DND-41 (cell line): ENCODE measurements around the gene BCL3.
"Not testable (repeated sequence)": the region's sequence is repeated elsewhere in the genome, so short reads cannot be mapped to it uniquely, and the experiment has no call there.

Experiments used
- ATAC-seq: fragments of 200-7000 bp; cut with Tn5 transposase; 3 replicates; pipeline ENCODE4 v1.9.1; 2021; ENCODE audit warnings: low read depth; ENCODE audit not compliant: insufficient read depth
- DNase-seq: peaks from one replicate; pipeline ENCODE4 v3.0.0-alpha.2; 2020
- H2AFZ ChIP-seq: 2 replicates; pipeline ENCODE4 v1.6.0; 2012; ENCODE audit warnings: low read depth, low read length
- H3K27ac ChIP-seq: 2 replicates; pipeline ENCODE4 v1.5.1; 2012; ENCODE audit warnings: low read length, inconsistent platforms
- H3K27me3 ChIP-seq: fragments of 200-600 bp; sonication (generic); 2 replicates; pipeline ENCODE4 v1.6.0; 2012; ENCODE audit warnings: low read length, mild to moderate bottlenecking, inconsistent platforms; ENCODE audit not compliant: insufficient read depth, poor library complexity
- H3K36me3 ChIP-seq: 2 replicates; pipeline ENCODE4 v1.5.1; 2012; ENCODE audit warnings: low read length, inconsistent platforms; ENCODE audit not compliant: insufficient read depth
- H3K4me1 ChIP-seq: 2 replicates; pipeline ENCODE4 v1.5.1; 2012; ENCODE audit warnings: mild to moderate bottlenecking, low read length; ENCODE audit not compliant: insufficient read depth
- H3K4me2 ChIP-seq: 2 replicates; pipeline ENCODE4 v1.6.0; 2012; ENCODE audit warnings: mild to moderate bottlenecking, moderate library complexity, low read length, inconsistent platforms; ENCODE audit not compliant: insufficient read depth
- H3K4me3 ChIP-seq, 2 experiments: fragments of 200-600 bp in 1 of 2; shearing (Covaris generic) in 1 of 2; 2 replicates each; pipeline ENCODE4 v1.5.1; 2012 to 2016; ENCODE audit warnings: inconsistent platforms in 2 of 2, low read length in 2 of 2, mild to moderate bottlenecking in 2 of 2, low read depth in 1 of 2, moderate library complexity in 1 of 2
- H3K79me2 ChIP-seq: 2 replicates; pipeline ENCODE4 v1.6.0; 2012; ENCODE audit warnings: low read length, inconsistent platforms; ENCODE audit not compliant: insufficient read depth
- H3K9ac ChIP-seq: 2 replicates; pipeline ENCODE4 v1.6.0; 2012; ENCODE audit warnings: low read depth, mild to moderate bottlenecking, inconsistent platforms, low read length, moderate library complexity
- H3K9me3 ChIP-seq: 2 replicates; pipeline ENCODE4 v1.5.1; 2012; ENCODE audit warnings: low read length, moderate library complexity, mild to moderate bottlenecking, inconsistent platforms; ENCODE audit not compliant: insufficient read depth, severe bottlenecking
- H4K20me1 ChIP-seq: 2 replicates; pipeline ENCODE4 v1.6.0; 2012; ENCODE audit warnings: low read length; ENCODE audit not compliant: insufficient read depth
- EZH2 ChIP-seq: IDR thresholded peaks from 3 replicates; pipeline ENCODE4 v1.6.1; 2012; ENCODE audit warnings: borderline replicate concordance, low read depth, mild to moderate bottlenecking, moderate library complexity, low read length, inconsistent platforms; ENCODE audit not compliant: severe bottlenecking
- TF ChIP-seq, protein P1 (sequence below): IDR thresholded peaks from 2 replicates; pipeline ENCODE4 v1.5.1; 2012; ENCODE audit warnings: borderline replicate concordance, low read length, moderate library complexity, mild to moderate bottlenecking; ENCODE audit not compliant: poor library complexity, severe bottlenecking; ENCODE audit errors: extremely low read depth

The BCL3 gene

DNA sequence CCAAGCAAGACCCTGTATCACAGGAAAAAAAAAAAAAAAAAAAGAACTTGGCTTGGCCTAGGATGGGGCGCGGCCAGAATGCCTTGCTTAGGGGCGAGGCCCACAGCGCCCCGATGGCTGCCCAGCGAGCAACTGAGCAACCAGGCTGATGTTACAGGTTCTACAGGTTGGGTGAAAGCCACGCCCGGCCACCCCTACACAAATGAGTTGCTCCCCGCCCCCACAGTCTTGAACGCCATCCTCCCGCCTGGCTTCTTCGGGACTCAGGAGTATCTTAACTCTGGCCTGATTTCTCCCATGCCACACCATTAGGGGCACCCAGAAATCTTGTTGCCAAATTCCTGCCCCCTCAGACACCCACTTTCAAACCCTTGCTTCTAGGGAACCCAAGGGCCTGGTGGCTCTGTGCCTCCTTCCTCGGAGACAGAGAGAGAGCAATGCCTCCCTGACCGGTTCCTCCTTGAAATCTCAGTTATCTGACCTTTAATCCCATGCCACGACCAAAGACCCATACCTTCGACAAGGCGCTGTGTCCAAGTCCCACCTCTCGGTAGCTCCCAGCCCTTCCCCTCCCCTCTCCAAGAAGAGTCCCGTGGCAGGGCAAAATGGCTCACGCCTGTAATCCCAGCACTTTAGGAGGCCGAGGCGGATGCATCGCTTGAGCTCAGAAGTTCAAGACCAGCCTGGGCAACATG lies 28.0 kb downstream of the BCL3 start:
- Histone ChIP-seq H3K79me2 (no peaks in the 10 kb centered on the region), H2AFZ (no peak overlapping the region), H3K4me2 (no peak overlapping the region), H3K36me3 (no peaks in the 10 kb centered on the region), H3K4me1 (no peaks in the 10 kb centered on the region), H3K9me3 (no peaks in the 10 kb centered on the region), H3K4me3 (no peak overlapping the region), H3K27me3 (no peaks in the 10 kb centered on the region), H3K27ac (no peak overlapping the region), H4K20me1 (no peaks in the 10 kb centered on the region), H3K9ac (no peak overlapping the region)
- DNase-seq, result no peak
- ATAC-seq, result no peak
- TF ChIP-seq EZH2, result no peak
- TF ChIP-seq, protein P1, sequence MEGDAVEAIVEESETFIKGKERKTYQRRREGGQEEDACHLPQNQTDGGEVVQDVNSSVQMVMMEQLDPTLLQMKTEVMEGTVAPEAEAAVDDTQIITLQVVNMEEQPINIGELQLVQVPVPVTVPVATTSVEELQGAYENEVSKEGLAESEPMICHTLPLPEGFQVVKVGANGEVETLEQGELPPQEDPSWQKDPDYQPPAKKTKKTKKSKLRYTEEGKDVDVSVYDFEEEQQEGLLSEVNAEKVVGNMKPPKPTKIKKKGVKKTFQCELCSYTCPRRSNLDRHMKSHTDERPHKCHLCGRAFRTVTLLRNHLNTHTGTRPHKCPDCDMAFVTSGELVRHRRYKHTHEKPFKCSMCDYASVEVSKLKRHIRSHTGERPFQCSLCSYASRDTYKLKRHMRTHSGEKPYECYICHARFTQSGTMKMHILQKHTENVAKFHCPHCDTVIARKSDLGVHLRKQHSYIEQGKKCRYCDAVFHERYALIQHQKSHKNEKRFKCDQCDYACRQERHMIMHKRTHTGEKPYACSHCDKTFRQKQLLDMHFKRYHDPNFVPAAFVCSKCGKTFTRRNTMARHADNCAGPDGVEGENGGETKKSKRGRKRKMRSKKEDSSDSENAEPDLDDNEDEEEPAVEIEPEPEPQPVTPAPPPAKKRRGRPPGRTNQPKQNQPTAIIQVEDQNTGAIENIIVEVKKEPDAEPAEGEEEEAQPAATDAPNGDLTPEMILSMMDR, result no peak

DNA sequence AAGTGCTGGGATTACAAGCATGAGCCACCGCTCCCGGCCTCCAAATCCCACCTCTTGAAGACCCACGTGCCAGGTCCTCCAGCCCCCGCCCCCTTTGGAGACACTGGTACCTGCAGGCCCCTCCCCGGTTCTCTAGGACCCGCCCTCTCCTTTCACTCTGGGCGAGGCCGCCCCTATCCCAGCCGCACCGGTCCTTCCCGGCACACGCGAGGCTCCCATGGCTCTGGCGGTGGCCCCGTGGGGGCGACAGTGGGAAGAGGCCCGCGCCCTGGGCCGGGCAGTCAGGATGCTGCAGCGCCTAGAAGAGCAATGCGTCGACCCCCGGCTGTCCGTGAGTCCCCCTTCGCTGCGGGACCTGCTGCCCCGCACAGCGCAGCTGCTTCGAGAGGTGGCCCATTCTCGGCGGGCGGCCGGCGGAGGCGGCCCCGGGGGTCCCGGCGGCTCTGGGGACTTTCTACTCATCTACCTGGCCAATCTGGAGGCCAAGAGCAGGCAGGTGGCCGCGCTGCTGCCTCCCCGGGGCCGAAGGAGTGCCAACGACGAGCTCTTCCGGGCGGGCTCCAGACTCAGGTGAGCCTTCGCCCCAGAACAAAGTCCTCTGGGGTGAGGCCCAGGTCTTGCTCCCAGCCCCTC lies 29.3 kb downstream of the BCL3 start, which contains the start of gene CBLC:
TSS of gene CBLC (plus strand) at position 176 of the 633 bp plus-strand sequence. CDS start at position 218, 42 bp downstream.
- no peak for ATAC-seq
- no peaks in the 10 kb centered on the region for H3K9me3 ChIP-seq
- H3K4me3 ChIP-seq, result no peak within 1 kb of the TSS
- no peaks in the 10 kb centered on the region for H3K36me3 ChIP-seq
- no peak for TF ChIP-seq EZH2
- TF ChIP-seq, protein P1, result no peak
- no peaks in the 10 kb centered on the region for H3K79me2 ChIP-seq
- H3K27me3 ChIP-seq, result no peaks in the 10 kb centered on the region
- H3K9ac ChIP-seq, result no peak within 1 kb of the TSS
- H3K4me2 ChIP-seq, result no peak within 1 kb of the TSS
- no peak within 1 kb of the TSS for H2AFZ ChIP-seq
- H3K27ac ChIP-seq, result no peak within 1 kb of the TSS
- no peaks in the 10 kb centered on the region for H4K20me1 ChIP-seq
- H3K4me1 ChIP-seq, result no peaks in the 10 kb centered on the region
- DNase-seq, result no peak

DNA sequence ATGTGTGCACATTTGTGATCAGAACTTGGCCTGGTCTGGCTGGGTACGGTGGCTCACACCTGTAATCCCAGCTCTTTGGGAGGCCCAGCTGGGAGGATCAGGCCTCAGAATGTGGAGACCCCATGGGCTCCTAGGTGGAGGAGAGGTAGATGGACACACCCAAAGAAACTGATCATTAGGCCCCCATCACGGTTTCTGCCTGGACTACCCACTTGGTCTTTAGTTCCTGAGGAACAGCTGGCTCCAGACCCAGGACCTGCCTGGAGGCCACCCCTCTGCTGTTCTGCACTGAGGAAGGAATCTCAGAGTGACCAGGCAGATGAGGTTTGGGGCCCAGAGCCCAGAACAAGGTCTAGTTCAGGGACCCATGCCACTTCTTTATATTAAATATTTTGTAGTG lies 30.6 kb downstream of the BCL3 start:
- H3K4me3 ChIP-seq, result no peak overlapping the region
- H3K4me1 ChIP-seq, result no peaks in the 10 kb centered on the region
- DNase-seq (no peak), ATAC-seq (no peak)
- no peak overlapping the region for H3K4me2 ChIP-seq
- H3K79me2 ChIP-seq, result no peaks in the 10 kb centered on the region
- H3K27ac ChIP-seq, result no peak overlapping the region
- H3K9ac ChIP-seq, result no peak overlapping the region
- no peaks in the 10 kb centered on the region for H3K27me3 ChIP-seq
- no peaks in the 10 kb centered on the region for H4K20me1 ChIP-seq
- H3K9me3 ChIP-seq, result no peaks in the 10 kb centered on the region
- no peaks in the 10 kb centered on the region for H3K36me3 ChIP-seq
- TF ChIP-seq, protein P1, result no peak
- TF ChIP-seq EZH2, result no peak
- no peak overlapping the region for H2AFZ ChIP-seq

DNA sequence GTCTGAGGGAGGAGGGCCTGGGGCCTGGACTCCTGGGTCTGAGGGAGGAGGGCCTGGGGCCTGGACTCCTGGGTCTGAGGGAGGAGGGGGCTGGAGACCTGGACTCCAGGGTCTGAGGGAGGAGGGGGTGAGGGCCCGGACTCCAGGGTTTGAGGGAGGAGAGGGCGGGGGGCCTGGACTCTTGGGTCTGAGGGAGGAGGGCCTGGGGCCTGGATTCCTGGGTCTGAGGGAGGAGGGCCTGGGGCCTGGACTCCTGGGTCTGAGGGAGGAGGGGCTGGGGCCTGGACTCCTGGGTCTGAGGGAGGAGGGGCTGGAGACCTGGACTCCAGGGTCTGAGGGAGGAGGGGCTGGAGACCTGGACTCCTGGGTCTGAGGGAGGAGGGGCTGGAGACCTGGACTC lies 33.2 kb downstream of the BCL3 start:
- H3K36me3 ChIP-seq, ATAC-seq, H2AFZ ChIP-seq, H3K79me2 ChIP-seq, H3K4me3 ChIP-seq, H3K9ac ChIP-seq, H4K20me1 ChIP-seq, H3K9me3 ChIP-seq, DNase-seq, H3K4me2 ChIP-seq, H3K27me3 ChIP-seq, H3K4me1 ChIP-seq, H3K27ac ChIP-seq: not testable (repeated sequence)
